ENCODE data around the gene DNAJB8.

The DNAJB8 gene

DNA sequence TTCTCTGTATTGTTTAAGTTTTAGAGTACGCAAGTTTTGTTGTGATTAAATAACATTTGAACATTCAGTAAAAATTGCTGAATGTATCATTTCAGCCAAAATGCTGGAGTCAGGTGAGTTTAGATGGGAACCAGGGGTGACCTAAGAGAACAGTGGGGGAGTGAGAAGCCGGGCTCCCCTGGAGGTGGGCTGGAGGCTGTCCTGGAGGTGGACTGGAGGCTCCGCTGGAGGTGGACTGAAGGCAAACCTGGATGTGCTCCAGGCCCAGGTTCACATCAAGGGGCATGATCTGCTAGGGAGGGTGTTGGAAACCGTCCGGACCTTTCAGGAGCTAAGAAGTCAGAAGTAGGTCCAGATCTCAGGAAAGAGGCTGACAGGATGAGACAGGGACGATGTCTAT is 23.7 kb downstream of the DNAJB8 start:
- no peak for DNase-seq

DNA sequence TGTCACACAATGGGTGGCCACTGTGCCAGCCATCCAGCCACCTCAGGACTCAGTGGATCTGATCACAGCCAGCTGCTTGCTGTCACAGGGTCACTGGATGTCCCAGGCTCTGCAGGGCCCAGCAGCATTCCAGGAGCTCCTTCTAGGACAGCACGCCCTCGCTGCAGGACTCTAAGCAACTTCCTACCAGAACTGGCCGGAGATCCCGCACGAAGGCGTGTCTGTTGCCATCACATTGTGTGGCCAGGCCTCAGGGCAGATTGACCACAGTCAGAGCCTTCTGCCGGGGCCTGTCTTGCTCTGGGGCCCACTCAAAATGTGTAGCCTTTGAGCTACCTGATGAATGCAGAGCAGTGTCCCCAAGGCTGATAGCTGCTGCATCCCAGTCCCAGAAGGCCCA is 24.6 kb downstream of the DNAJB8 start:
- DNase-seq, result no peak

DNA sequence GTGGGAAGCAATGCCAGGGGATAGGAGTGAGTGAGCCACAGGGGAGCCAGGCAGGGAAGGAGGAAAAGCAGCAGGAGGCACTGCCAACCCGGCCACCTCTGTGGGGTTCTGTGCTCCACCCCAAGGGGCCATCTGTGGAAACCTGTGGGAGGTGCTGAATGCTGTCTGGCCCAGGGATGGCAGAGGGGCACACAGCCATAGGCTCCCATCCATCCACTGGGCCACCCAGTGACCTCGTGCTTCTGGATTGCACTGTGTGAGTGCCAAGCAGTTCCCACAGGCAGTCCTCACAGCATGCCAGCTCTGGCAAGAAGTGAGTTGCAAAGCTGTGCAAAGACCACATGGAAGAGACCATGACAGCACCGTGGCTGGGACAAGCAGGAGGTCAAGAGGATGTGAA is 27.5 kb downstream of the DNAJB8 start:
- DNase-seq, result no peak

- no peak for DNase-seq
These were observed 28.1 kb downstream of the DNAJB8 start for GRCh38 chr3:128438488-128439072.

DNA sequence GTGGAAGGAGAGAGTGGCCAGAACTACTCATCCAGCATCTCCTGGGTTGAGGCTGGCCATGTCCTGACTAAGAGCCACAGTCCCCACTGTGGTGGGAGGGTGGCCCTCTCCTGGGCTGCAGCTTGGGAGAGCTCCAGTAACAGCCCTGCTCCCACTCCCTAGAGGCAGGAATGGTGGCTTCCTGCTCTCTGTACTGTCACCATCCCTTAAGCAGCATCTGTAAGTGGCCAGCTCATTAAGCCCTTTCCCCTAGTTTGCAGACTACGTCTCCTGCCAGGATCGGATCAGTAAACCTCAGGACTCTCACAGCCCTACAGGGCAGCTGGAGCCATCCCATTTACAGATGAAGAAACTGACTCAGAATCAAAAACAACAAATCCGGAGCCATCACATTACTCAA is 30.5 kb downstream of the DNAJB8 start:
- DNase-seq, result no peak

DNA sequence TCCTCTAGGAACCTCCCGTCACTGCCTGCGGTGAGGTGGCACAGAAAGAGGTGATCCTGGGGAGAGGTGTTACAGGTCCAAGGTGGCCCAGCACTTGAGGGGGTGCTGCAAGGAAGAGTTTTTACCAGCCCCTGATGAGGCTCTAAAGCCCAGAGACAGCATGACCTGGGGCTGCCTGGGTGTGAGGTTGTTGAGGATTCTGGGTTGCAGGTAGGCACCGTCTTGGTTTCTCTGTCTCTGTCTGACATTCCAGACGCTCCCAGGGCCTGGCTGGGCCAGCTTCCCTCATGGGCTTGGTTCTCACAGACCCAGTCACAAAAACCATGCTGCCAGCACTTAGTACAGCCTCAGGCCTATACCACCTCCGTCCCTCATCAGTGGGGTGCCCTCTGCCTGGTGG is 31.1 kb downstream of the DNAJB8 start:
- no peak for DNase-seq

GRCh38 chr3:128435058-128435457 is 31.6 kb downstream of the DNAJB8 start:
- no peak for DNase-seq

GRCh38 chr3:128434524-128434923 is 32.2 kb downstream of the DNAJB8 start:
- no peak for DNase-seq

DNA sequence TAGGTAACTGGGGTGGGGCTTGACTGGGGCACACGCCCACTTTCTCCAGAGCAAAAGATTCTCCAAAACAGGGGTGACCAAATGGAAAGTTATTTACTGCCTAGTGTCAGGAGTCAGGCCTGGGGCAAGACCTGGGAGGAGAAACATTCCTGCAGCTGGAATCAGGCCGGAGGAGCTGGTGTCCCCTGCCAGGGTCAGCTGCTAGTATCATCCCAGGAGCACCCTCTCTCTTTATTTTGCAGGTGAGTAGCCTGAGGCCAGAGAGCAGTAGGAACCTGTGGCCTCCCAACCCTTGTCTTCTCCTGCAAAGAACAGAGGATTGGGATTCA is 32.9 kb downstream of the DNAJB8 start:
- no peak for DNase-seq

- DNase-seq, result no peak
These were observed 33.5 kb downstream of the DNAJB8 start for GRCh38 chr3:128432971-128433836.

- DNase-seq, result no peak
These were observed 34.3 kb downstream of the DNAJB8 start for GRCh38 chr3:128432301-128432970.

DNA sequence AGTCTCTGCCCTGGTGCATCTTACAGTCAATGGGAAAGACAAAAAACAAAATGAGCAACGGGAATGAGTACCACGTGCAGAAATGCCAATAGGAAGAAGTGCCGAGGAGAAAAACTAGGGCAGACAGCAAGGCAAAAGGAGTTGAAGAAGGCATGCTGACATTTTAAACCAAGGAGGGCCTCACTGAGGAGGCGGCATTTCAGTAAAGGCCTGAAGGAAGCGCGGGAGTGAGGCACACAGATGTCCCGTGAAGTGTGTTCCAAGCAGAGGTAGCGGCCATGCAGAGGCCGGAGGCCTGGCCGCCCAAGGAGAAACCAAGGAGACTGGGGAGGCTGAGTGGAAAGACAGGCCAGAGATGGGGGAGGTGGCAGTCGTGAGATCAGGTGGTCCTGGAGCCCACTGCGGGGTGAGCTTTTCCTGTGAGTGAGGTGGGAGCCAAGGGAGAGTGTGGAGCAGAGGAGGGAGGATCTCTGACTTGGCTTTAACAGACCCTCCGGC is 34.8 kb downstream of the DNAJB8 start:
- DNase-seq, result no peak

GRCh38 chr3:128430731-128431130 is 36.0 kb downstream of the DNAJB8 start:
- DNase-seq, result no peak

DNA sequence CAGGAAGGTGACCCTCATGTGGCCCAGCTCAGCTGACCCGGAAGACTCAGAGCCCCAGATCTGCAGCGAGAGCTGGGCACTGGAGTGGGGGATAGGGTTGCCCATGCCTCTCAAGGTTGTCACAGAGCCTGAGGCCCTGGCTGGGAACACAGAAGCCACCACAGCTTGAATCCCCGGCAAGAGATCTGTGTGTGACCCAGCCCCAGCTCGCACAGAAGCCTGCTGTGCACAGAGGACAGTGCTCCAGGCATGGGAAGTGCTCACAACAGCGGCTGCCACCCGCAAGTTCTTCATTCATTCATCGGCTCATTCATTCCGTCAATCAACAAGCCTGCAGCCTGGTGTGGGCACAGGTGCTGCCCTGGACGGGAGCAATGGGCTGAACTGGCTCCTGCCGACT is 36.4 kb downstream of the DNAJB8 start:
- DNase-seq, result no peak

DNA sequence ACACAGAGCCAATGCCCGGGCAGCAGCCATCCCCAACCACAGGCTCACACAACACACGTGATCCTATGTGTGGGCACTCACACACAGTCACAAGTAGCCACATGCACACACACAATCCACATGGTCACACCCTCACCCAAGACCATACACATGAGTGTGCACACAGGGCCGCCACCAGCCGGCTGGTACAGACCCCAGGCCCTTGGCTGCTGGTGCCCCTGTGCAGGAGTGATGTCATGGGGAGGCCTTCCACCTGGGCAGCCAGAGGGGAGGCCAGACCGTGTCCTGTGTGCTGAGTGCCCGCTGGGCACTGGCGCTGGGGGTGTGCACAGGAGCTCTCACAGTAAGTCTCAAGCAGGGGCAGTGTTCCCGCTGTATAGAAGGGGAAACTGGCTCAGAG is 36.9 kb downstream of the DNAJB8 start:
- DNase-seq, result no peak

DNA sequence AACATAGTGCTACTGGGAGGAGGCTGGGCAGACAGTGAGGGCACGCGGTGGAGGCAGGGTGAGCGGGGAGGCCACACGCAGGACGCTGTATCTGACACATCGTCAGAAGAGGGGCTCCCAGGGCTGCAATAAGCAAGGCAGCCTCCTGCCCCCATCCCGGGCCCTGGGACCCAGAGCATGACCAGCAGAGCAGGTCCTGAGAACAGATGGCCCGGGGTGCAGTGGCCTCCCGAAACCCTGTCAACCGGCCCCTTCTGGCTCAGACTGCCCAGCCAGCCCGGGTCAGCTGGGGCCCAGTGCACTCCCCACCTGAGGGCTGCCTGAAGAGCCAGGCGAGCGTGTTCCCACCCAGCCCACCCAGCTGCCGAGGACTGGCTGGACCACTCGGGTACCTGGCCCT is 37.4 kb downstream of the DNAJB8 start:
- no peak for DNase-seq

GRCh38 chr3:128427872-128428822 is 38.5 kb downstream of the DNAJB8 start:
- no peak for DNase-seq

DNA sequence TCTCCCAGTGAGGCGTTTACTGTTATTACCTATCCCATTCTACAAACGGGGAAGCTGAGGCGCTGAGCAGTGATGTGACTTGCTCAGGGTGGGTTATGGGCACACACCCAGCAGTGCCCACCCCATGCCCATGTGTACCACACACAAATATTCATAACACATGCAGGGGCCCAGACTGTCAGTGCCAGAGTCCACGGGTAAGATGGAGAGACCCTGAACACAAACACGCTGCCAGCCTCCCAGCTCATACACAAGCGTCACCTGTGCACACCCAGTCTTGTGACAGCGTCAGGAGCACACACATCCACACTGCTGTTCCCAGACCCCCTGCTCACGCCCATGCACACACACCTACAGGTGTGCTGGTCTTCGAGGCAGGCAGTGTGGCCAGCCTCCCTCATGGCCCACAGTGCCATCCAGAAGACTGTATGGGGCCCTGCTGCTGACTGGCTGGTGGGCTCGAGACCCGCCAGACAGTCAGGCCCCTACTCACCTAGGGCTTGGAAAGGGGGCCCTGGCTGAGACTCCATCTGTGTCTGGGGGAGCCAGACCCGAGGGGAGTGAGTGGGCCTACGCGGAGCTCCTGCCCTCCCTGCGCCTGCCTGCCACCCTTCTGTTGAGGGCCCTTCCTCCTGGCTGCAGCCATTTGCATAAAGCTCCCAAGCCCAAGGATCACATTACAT is 39.4 kb downstream of the DNAJB8 start:
- DNase-seq, result no peak

DNA sequence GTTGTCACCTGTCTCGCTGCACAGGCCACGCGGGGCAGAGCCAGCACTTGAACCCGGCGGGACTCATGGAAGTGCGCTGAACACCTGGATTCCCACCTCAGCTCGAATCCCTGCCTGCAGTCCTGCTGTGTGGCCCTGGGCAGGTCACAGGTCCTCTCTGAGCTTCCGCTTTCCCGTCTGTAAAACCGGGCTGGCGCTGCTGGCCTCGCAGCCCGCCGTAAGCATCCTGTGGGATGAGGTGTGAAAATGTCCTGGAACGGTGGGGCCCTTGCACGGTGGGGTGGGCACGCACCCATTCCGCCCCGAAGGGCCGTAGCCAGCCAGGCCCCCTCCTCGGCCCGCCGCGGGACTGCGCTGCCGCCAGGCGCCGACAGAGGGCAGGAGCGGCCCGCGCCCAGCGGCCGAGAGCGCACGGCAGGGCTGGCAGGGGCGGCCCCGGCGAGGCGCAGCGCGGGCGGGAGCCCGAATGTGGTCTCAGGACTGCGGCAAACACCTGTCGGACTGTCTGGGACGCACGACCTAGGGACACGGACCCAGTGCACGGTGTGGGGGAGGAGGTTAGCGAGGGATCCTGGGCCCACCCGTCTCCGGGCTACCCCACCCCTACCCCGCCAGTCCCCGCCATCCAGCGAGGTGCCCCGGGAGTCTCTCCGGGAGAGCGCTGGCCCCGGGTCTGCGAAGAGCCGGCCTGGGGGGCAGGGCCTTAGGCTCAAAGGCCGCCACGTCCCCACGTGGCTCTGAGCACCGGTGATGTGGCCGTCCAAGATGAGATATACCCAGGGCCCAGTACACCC is 40.4 kb downstream of the DNAJB8 start:
- no peak for DNase-seq

- no peak for DNase-seq
These were observed 40.9 kb downstream of the DNAJB8 start for GRCh38 chr3:128425846-128426127.

DNA sequence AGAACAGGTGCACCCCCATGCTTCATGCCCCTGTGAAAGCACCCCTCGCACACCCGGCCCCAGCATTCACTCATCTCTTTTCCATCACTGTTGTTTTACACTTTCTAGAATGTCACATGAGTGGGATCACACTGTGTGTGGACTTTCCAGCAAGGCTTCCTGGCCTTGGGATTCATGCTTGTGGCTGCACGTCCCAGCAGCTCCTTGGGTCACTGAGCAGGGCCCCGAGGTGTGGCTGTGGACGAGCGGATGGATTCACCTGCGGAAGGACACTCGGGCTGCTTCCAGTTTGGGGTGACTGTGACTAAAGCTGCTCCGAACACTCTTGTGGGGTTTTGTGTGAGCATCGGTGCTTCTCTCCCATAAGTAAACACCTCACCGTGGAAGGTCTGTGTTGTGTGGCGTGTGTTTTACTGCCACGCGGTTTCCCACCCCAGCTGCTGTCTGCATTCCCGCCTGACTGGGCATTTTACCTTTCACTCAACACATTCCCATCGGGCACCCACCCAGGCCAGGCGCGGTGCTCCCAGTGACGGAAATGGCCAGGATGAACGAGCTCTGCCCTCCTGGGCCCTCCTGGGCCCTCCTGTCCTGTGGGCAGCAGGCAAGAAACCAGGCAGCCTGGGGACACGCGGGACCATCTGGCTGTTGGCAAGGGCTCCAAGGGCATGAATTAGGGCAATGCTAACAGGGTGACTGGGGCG is 41.4 kb downstream of the DNAJB8 start:
- no peak for DNase-seq
